ENCODE results near the gene SPTBN4.

SPTBN4 gene

GRCh38 chr19:40567040-40567749, 100.4 kb downstream of the SPTBN4 start:
- no peak for DNase-seq

DNA sequence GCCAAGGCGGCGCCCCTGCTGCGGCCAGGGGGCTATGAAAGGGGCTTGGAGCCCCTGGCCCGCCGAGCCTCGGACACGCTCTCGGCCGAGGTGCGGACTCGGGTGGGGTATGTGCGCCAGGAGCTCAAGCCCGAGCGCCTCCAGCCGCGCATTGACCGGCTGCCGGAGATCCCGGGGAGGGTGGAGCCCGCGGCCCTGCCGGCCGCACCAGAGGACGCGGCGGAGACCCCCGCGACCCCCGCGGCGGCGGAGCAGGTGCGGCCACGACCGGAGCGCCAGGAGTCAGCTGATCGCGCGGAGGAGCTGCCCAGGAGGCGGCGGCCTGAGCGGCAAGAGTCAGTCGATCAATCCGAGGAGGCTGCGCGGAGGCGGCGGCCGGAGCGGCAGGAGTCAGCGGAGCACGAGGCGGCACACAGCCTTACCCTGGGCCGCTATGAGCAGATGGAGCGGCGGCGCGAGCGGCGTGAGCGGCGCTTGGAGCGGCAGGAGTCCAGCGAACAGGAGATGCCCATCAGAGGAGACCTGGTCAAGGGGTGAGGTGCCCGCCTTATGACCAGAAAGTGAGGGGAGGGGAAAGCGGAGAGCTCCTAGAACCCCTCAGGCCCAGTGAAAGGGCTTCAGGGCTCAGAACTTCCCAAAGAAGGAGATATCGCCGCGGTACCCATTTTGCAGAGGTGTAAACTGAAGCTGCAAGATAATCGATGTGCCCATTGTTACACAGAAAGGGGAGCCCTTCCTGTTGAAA, 101.1 kb downstream of the SPTBN4 start:
- no peak for DNase-seq

- DNase-seq, result peak; percentile 98
Measured at GRCh38 chr19:40570313-40571004, 103.7 kb downstream of the SPTBN4 start.

DNA sequence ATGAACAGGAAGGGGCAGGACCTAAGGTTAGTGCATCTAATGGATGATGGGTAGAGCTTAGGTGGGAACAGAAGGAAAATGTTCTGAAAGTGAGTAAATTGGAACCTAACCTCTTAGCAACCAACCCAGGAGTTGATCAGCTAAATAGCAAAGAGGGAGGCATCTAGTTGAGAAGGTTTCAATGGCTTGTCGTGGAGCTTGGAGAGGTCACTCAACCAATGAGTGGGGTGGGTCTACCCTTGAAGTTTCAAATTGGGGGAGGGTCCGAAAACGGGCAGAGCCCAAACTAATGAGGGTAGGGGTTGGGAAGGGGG, 104.2 kb downstream of the SPTBN4 start:
- DNase-seq, result no peak

- no peak for DNase-seq
Measured at GRCh38 chr19:40571831-40572495, 105.2 kb downstream of the SPTBN4 start.

- no peak for DNase-seq
Measured at GRCh38 chr19:40575326-40575725, 108.5 kb downstream of the SPTBN4 start.

GRCh38 chr19:40576151-40576584, 109.4 kb downstream of the SPTBN4 start:
- no peak for DNase-seq

DNA sequence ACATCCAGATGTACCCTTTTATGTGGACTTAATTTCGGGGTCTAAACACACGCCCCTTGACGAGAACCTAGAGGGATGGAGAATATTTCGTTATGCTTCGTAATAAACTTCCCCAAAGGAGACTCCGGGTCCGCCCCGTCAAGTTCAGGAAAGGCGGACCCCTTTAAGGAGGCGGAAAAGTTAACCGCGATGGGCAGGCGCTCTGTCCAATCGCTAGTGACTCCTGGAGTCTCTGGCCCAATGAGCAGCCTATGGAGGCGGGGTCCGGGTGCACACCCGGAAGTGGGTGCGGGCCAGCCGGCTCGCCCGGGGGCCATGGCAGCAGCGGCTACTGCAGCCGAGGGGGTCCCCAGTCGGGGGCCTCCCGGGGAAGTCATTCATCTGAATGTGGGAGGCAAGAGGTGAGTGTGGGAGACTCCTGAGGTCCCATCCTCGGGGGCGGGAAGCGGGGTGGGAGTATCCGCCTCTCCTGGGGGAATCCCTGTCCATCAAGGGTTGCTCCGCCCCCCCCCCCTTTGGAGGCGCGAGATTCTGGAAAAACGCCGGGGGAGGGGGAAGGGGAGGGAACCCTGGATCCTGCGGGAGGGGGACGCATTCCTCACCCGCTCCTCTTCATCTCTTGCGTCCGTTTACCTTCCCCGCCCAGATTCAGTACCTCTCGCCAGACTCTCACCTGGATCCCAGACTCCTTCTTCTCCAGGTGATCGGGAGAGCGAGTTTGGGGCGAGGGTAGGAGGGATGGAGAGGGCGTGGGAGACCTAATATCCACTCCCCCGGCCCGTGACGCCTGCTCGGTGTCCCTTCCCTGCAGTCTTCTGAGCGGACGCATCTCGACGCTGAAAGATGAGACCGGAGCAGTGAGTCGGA, 110.0 kb downstream of the SPTBN4 start, which contains the start of gene SHKBP1:
Gene SHKBP1 (plus strand): TSS at position 289 of the 867 bp plus-strand sequence. CDS start 27 bp downstream, at position 316.
- peak; percentile 95 to 96 for DNase-seq

DNA sequence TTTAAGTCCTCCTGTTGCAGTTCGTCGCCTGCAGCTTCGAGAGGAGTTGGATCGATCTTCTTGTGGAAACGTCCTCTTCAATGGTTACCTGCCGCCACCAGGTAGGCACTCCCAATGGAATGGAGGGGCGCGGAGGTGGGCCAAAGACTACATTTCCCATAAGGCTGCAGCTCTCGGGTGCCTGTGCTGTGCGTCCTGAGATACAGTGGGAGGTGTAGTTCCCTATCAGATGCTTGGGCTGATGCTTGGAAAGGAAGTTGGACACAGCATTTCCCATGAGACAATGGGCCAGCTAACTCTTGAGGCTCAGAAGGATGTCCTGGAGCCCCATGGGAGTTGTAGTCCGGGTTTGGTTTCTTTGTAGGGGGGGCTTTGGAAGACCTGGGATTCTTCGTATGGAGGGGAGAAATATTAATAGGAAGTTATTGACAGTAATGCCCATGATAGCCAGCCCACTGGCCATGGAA, 111.7 kb downstream of the SPTBN4 start:
- DNase-seq, result peak; percentile 41 to 58

- no peak for DNase-seq
Measured at GRCh38 chr19:40580619-40581018, 113.8 kb downstream of the SPTBN4 start.

DNA sequence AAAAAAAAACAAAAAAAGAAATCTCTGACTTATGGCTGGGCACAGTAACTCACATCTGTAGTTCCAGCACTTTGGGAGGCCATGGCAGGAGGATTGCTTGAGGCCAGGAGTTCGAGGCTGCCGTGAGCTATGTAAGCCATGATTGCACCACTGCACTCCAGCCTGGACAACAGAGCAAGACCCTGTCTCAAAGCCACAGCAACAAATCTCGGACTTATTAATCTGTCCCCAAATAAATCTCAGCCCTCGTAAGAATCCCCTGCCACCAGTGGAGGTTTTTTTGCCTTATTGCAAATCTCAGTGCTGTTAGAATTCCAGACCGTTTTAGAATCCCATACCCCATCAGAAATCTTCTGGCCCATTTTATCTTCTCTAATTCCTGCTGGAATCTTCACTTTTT, 114.7 kb downstream of the SPTBN4 start:
- no peak for DNase-seq

- DNase-seq, result no peak
Measured at GRCh38 chr19:40582467-40582866, 115.7 kb downstream of the SPTBN4 start.

DNA sequence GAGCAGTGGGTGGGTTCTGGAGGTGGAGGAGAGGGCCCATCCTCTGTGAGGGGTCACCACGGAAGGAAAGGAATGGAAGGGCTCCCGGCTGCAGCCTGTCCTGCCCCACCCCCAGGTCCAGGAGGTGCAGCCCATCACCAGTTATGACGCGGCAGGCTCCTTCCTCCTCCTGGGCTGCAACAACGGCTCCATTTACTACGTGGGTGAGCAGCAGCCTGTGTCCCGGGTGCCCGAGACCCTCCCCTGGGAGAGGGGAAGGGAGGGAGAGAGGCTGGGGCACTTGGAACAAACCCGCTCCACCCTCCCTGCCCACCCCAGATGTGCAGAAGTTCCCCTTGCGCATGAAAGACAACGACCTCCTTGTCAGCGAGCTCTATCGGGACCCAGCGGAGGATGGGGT, 116.5 kb downstream of the SPTBN4 start:
- DNase-seq, result no peak

DNA sequence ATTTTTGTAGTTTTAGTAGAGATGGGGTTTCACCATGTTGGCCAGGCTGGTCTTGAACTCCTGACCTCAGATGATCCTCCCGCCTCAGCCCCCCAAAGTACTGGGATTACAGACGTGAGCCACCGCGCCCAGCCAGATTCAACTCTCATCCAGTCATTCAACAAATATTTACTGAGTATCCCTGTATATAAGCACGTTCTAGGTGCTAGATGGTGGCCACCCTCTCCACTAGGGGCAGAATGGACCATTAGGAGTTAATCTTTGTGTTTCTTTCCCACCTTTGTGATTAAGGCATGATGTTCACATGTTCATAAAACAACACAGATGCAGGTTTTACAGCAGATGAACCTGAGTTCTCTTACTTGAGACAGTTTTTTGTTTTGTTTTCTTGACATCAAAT, 117.2 kb downstream of the SPTBN4 start:
- no peak for DNase-seq

- no peak for DNase-seq
Measured at GRCh38 chr19:40585241-40585981, 118.6 kb downstream of the SPTBN4 start.

DNA sequence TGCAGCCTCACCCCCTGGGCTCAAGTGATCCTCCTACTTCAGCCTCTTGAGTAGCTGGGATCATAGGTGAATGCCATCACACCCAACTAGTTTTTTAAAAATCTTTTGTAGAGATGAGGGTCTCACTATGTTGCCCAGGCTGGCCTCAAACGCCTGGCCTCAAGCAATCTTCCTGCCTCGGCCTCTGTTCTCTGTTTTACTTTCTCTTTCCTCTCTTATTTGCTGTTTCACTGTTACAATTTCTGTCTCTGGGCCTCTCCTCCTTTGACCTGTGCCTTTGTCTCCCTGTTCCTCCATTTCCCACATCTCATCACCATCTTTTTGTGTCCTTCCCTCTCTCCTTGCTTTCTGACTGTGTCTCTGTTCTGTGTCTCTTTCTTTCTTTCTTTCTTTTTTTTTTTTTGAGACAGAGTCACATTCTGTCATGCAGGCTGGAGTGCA, 119.2 kb downstream of the SPTBN4 start:
- DNase-seq, result no peak

- no peak for DNase-seq
Measured at GRCh38 chr19:40586611-40587010, 119.8 kb downstream of the SPTBN4 start.

DNA sequence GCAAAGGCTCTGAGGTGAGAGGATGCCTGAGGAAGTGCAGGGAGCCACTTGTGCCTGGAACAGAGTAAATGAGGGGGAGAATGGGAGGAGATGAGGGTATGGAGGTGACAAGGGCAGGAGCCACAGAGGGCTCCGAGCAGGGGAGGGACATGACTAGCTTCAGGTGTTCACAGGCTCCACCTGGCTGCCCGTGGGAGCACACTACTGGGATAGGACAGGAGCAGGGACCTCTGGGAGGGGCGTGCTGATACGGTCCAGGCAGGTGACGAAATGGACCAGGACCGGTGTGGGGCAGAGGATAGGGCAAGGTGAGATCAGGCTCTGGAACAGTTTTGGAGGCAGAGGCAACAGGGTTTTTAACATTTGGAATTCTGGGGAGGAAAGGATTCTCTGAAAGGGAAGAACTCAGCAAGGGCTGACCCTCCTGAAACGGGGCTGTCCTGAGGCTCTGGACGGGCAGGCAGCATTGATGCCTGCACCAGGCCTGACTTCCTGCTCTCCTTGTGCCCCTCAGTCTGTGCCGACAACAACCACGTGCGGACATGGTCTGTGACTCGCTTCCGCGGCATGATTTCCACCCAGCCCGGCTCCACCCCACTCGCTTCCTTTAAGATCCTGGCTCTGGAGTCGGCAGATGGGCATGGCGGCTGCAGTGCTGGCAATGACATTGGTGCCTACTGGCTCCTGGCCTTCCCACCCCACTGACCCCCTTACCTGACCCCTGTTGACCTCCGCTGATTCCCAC, 121.5 kb downstream of the SPTBN4 start:
- no peak for DNase-seq

DNA sequence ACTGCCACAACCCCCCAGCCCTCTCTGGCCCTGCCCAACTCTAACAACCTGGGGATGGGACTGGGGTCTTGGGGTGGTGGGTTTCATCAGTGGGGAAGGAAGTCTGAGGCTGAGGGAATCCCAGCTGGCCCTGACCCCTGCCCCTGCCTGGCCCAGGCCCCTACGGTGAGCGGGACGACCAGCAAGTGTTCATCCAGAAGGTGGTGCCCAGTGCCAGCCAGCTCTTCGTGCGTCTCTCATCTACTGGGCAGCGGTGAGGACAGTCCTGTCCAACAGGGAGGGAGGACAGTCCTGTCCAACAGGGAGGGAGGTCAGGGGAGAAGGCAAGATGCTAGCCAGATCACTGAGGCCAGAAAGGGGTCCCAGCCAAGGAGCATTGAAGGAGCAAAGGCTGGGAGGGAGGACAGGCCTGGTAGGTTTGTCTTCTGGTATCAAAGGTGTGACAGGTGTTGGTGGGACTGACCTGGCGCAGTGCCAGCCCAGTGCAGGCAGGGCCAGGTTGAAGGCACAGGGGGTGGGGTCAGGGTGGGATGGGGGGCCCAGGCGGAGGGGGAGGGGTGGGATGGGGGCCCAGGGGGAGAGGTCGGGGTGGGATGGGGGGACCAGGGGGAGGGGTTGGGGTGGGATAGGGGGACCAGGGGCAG, 122.2 kb downstream of the SPTBN4 start:
- no peak for DNase-seq
